ENCODE results near the gene FBRSL1. TPM values are rescaled to one million over a fixed set of nuclear protein-coding genes. Genes with fewer than 3 reads are reported as not detected.

FBRSL1 gene
- total RNA-seq, 1 experiment from 2014 or later = 124 TPM

DNA sequence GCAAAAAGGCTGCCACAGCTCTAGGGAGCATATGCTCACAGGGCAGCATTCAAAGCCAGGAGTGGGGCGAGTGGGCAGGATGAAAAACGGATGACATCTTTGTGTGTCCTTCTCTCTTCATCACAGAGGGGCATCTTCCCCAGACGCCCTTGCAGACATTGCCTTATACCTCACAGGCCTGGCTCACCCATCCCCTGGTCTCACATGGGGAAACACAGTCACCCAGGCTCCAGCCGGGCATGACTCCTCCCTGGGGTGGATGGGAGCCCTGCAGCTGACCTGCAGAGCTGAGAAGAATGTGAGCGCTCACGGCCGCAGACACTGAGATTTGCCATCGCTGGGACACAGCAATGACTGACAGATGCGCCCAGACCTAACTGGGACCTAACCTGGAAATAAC lies 7.2 kb upstream of the FBRSL1 start:
- intact Hi-C loops (cut with micrococcal nuclease) = no loop called here
- Histone ChIP-seq H3K4me1 (ENCODE audit: control insufficient read depth in 1 of 2, insufficient read depth in 2 of 2, low read length in 2 of 2) (no peaks in the 10 kb centered on the region), H3K36me3 (ENCODE audit: control insufficient read depth in 1 of 2, insufficient read depth in 2 of 2, low read length in 2 of 2) (no peaks in the 10 kb centered on the region), H2AFZ (ENCODE audit: low read depth, low read length, poor library complexity, severe bottlenecking) (no peak overlapping the region), H4K20me1 (ENCODE audit: insufficient read depth) (no peaks in the 10 kb centered on the region), H3K9ac (ENCODE audit: low read length) (no peak overlapping the region), H3K27me3 (ENCODE audit: insufficient read depth, low read length) (no peaks in the 10 kb centered on the region), H3K27ac (ENCODE audit: low read depth, low read length) (no peak overlapping the region), H3K9me2 (ENCODE audit: insufficient read depth) (no peaks in the 10 kb centered on the region), H3K4me2 (ENCODE audit: low read length) (no peak overlapping the region), H3K4me3 (replicated peaks in 1 of 2; ENCODE audit: low read depth in 1 of 2, low read length in 2 of 2) (no peak overlapping the region), H3K79me2 (ENCODE audit: insufficient read depth, low read length) (no peaks in the 10 kb centered on the region), H3K9me3 (ENCODE audit: control insufficient read depth in 1 of 2, insufficient read depth in 1 of 2, low read depth in 1 of 2, low read length in 2 of 2) (no peaks in the 10 kb centered on the region)
- TF ChIP-seq CEBPB (IDR thresholded peaks at IDR 0.05; ENCODE audit: low read depth) (no peak), EGR1 (IDR thresholded peaks at IDR 0.05; ENCODE audit: low read depth) (no peak), YY1 (IDR thresholded peaks at IDR 0.05; ENCODE audit: extremely low read depth, insufficient replicate concordance, low read depth, low read length) (no peak), SIN3A (IDR thresholded peaks at IDR 0.05; ENCODE audit: low read depth) (no peak), ZFX (IDR thresholded peaks at IDR 0.05) (no peak), JUND (IDR thresholded peaks at IDR 0.05) (no peak)
- no peak for DNase-seq (ENCODE audit: low read depth, low spot score)
- ATAC-seq = no peak
- RAD21 ChIA-PET (ENCODE audit: low non-redundant PET in 1 of 2, low total read pairs in 2 of 2, uncharacterized antibody in 2 of 2, unreplicated experiment in 2 of 2) = no interaction called here
- CTCF ChIA-PET = no interaction called here
- POLR2A ChIA-PET = no interaction called here
- no TSS peak for BruUV-seq (replicated peaks)

DNA sequence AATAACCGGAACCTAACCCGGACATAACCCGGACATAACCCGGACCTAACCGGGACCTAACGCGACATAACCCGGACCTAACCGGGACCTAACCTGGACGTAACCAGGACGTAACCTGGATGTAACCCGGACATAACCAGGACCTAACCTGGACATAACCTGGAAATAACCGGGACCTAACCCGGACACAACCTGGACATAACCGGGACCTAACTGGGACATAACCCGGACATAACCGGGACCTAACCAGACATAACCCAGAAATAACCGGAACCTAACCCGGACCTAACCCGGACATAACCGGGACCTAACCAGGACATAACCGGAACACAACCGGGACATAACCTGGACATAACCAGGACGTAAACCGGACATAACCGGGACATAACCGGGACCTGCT lies 6.7 kb upstream of the FBRSL1 start:
- no TSS peak for BruUV-seq (replicated peaks)
- Histone ChIP-seq H2AFZ (ENCODE audit: low read depth, low read length, poor library complexity, severe bottlenecking) (no peak overlapping the region), H3K79me2 (ENCODE audit: insufficient read depth, low read length) (no peaks in the 10 kb centered on the region), H3K9ac (ENCODE audit: low read length) (no peak overlapping the region), H3K36me3 (ENCODE audit: control insufficient read depth in 1 of 2, insufficient read depth in 2 of 2, low read length in 2 of 2) (no peaks in the 10 kb centered on the region), H3K4me1 (ENCODE audit: control insufficient read depth in 1 of 2, insufficient read depth in 2 of 2, low read length in 2 of 2) (peaks cover 0 to under 1% of the 10 kb centered on the region in 2 experiments; a peak in 2 of 4 replicates), H3K27me3 (ENCODE audit: insufficient read depth, low read length) (no peaks in the 10 kb centered on the region), H3K4me2 (ENCODE audit: low read length) (no peak overlapping the region), H3K9me3 (ENCODE audit: control insufficient read depth in 1 of 2, insufficient read depth in 1 of 2, low read depth in 1 of 2, low read length in 2 of 2) (no peaks in the 10 kb centered on the region), H4K20me1 (ENCODE audit: insufficient read depth) (no peaks in the 10 kb centered on the region), H3K27ac (ENCODE audit: low read depth, low read length) (no peak overlapping the region), H3K9me2 (ENCODE audit: insufficient read depth) (no peaks in the 10 kb centered on the region), H3K4me3 (replicated peaks in 1 of 2; ENCODE audit: low read depth in 1 of 2, low read length in 2 of 2) (no peak overlapping the region)
- RAD21 ChIA-PET (ENCODE audit: low non-redundant PET in 1 of 2, low total read pairs in 2 of 2, uncharacterized antibody in 2 of 2, unreplicated experiment in 2 of 2) = no interaction called here
- DNase-seq (ENCODE audit: low read depth, low spot score) = no peak
- intact Hi-C loops (cut with micrococcal nuclease) = no loop called here
- POLR2A ChIA-PET = no interaction called here
- TF ChIP-seq ZFX (IDR thresholded peaks at IDR 0.05) (no peak), CEBPB (IDR thresholded peaks at IDR 0.05; ENCODE audit: low read depth) (no peak), POLR2AphosphoS5 (IDR thresholded peaks at IDR 0.05; ENCODE audit: low read depth, low read length) (no peak), RAD21 (IDR thresholded peaks at IDR 0.05; ENCODE audit: low read depth) (no peak), POLR2A (IDR thresholded peaks at IDR 0.05; ENCODE audit: borderline replicate concordance, extremely low read depth, insufficient read depth, insufficient read length) (no peak), EZH2 (IDR thresholded peaks at IDR 0.05) (no peak), YY1 (IDR thresholded peaks at IDR 0.05; ENCODE audit: extremely low read depth, insufficient replicate concordance, low read depth, low read length) (no peak)
- TF ChIP-seq, protein P1, sequence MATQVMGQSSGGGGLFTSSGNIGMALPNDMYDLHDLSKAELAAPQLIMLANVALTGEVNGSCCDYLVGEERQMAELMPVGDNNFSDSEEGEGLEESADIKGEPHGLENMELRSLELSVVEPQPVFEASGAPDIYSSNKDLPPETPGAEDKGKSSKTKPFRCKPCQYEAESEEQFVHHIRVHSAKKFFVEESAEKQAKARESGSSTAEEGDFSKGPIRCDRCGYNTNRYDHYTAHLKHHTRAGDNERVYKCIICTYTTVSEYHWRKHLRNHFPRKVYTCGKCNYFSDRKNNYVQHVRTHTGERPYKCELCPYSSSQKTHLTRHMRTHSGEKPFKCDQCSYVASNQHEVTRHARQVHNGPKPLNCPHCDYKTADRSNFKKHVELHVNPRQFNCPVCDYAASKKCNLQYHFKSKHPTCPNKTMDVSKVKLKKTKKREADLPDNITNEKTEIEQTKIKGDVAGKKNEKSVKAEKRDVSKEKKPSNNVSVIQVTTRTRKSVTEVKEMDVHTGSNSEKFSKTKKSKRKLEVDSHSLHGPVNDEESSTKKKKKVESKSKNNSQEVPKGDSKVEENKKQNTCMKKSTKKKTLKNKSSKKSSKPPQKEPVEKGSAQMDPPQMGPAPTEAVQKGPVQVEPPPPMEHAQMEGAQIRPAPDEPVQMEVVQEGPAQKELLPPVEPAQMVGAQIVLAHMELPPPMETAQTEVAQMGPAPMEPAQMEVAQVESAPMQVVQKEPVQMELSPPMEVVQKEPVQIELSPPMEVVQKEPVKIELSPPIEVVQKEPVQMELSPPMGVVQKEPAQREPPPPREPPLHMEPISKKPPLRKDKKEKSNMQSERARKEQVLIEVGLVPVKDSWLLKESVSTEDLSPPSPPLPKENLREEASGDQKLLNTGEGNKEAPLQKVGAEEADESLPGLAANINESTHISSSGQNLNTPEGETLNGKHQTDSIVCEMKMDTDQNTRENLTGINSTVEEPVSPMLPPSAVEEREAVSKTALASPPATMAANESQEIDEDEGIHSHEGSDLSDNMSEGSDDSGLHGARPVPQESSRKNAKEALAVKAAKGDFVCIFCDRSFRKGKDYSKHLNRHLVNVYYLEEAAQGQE (IDR thresholded peaks at IDR 0.05; ENCODE audit: low read depth) = no peak
- TF ChIP-seq, protein P2, sequence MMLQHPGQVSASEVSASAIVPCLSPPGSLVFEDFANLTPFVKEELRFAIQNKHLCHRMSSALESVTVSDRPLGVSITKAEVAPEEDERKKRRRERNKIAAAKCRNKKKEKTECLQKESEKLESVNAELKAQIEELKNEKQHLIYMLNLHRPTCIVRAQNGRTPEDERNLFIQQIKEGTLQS (IDR thresholded peaks at IDR 0.05) = no peak
- ATAC-seq = no peak
- CTCF ChIA-PET = no interaction called here
